Measurements from ENCODE around the gene SEZ6.

DNA sequence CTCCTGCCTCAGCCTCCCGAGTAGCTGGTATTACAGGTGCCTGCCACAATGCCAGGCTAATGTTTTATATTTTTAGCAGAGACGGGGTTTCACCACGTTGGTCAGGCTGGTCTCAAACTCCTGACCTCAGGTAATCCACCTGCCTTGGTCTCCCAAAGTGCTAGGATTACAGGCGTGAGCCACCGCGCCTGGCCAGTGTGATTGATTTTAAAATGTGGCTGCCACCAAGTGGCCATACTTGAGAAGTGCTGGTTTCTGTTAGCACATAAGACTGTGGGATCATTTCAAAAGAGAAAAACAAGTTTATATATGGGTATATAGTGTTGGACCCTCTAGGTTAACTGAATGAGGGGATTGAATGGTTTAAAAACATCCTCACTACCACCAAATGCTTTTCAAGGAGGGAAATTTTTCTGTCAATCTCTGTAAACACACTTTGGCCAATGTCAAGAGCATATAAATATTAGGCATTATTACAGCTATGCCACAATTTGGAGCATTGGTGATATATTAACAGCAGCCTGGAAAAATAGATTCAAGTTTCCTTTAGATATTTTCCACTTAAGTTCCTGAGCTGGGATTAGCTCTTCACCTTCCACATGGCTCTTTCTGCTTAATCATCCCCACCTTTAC is 89.4 kb downstream of the SEZ6 start:
- TF ChIP-seq, protein P1, sequence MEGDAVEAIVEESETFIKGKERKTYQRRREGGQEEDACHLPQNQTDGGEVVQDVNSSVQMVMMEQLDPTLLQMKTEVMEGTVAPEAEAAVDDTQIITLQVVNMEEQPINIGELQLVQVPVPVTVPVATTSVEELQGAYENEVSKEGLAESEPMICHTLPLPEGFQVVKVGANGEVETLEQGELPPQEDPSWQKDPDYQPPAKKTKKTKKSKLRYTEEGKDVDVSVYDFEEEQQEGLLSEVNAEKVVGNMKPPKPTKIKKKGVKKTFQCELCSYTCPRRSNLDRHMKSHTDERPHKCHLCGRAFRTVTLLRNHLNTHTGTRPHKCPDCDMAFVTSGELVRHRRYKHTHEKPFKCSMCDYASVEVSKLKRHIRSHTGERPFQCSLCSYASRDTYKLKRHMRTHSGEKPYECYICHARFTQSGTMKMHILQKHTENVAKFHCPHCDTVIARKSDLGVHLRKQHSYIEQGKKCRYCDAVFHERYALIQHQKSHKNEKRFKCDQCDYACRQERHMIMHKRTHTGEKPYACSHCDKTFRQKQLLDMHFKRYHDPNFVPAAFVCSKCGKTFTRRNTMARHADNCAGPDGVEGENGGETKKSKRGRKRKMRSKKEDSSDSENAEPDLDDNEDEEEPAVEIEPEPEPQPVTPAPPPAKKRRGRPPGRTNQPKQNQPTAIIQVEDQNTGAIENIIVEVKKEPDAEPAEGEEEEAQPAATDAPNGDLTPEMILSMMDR (conservative IDR thresholded peaks at IDR 0.05; ENCODE audit: low read depth, low read length), result peak; percentile 73
- TF ChIP-seq EZH2 (IDR thresholded peaks at IDR 0.05; ENCODE audit: borderline replicate concordance, low read depth, low read length, poor library complexity, severe bottlenecking), result no peak
